Cardiac muscle cell (in vitro differentiated cells and primary cell): ENCODE measurements around the gene VSIR. TPM values are rescaled to one million over a fixed set of nuclear protein-coding genes. Genes with fewer than 3 reads are reported as not detected.

Experiments
- DNase-seq, 2 donors: peaks; one replicate each; pipeline versions ENCODE4 v3.0.0 to v3.0.0-alpha.2; 2010 to 2017; ENCODE audit warnings: low read depth in 1 of 2, low spot score in 1 of 2
- H3K27ac ChIP-seq: fragments of 200-600 bp; sonication (generic); 2 replicates; pipeline ENCODE4 v1.5.1; 2016
- H3K27me3 ChIP-seq: fragments of 200-600 bp; sonication (generic); 2 replicates; pipeline ENCODE4 v1.6.0; 2016; ENCODE audit warnings: control low read depth
- H3K36me3 ChIP-seq: fragments of 200-600 bp; sonication (generic); 2 replicates; pipeline ENCODE4 v1.5.1; 2016; ENCODE audit warnings: control low read depth
- H3K4me1 ChIP-seq: fragments of 200-600 bp; sonication (generic); 2 replicates; pipeline ENCODE4 v1.8.1; 2017; ENCODE audit warnings: low read depth, mild to moderate bottlenecking, mixed run types
- H3K4me3 ChIP-seq: fragments of 200-600 bp; sonication (generic); 2 replicates; pipeline ENCODE4 v1.5.1; 2016; ENCODE audit warnings: mild to moderate bottlenecking
- H3K9me3 ChIP-seq: fragments of 200-600 bp; sonication (generic); 2 replicates; pipeline ENCODE4 v1.5.1; 2017; ENCODE audit warnings: low read depth, mild to moderate bottlenecking, control low read depth
- CTCF ChIP-seq: IDR thresholded peaks from 2 replicates; pipeline ENCODE4 v1.5.1; 2012; ENCODE audit warnings: low read depth, mild to moderate bottlenecking, low read length
- polyA plus RNA-seq: library from polyadenylated mRNA; unstranded; fragments of >200 nt; fragmentation: Nextera tagmentation; extraction: Ambion mirVana; gene quantifications from 2 replicates; pipeline ENCODE4 v1.2.1, GENCODE V29; 2016
- total RNA-seq: library from RNA; depleted of rRNA; stranded (reverse); fragments of >200 nt; gene quantifications from 2 replicates; pipeline ENCODE4 v1.2.3, GENCODE V29; 2016

The VSIR gene
- total and polyA plus RNA-seq, 2 experiments from 2014 or later = 1.7 to 1.8 TPM

GRCh38 chr10:71736570-71736952 lies 36.8 kb downstream of the VSIR start:
- Histone ChIP-seq H3K36me3 (no peaks in the 10 kb centered on the region), H3K4me3 (no peak overlapping the region), H3K27me3 (no peaks in the 10 kb centered on the region), H3K27ac (no peak overlapping the region), H3K4me1 (no peaks in the 10 kb centered on the region), H3K9me3 (no peaks in the 10 kb centered on the region)
- no peak for TF ChIP-seq CTCF
- DNase-seq = no peak

- H3K4me1 ChIP-seq = no peaks in the 10 kb centered on the region
- H3K4me3 ChIP-seq = no peak overlapping the region
- no peaks in the 10 kb centered on the region for H3K36me3 ChIP-seq
- no peaks in the 10 kb centered on the region for H3K27me3 ChIP-seq
- H3K9me3 ChIP-seq = no peaks in the 10 kb centered on the region
- no peak for DNase-seq
- TF ChIP-seq CTCF = no peak
- H3K27ac ChIP-seq = no peak overlapping the region
Observed at GRCh38 chr10:71735709-71736569, 37.4 kb downstream of the VSIR start.

- no peaks in the 10 kb centered on the region for H3K36me3 ChIP-seq
- no peak for TF ChIP-seq CTCF
- DNase-seq = no peak
- no peaks in the 10 kb centered on the region for H3K4me1 ChIP-seq
- H3K27me3 ChIP-seq = no peaks in the 10 kb centered on the region
- no peak overlapping the region for H3K27ac ChIP-seq
- no peaks in the 10 kb centered on the region for H3K9me3 ChIP-seq
- no peak overlapping the region for H3K4me3 ChIP-seq
Observed at GRCh38 chr10:71734797-71735196, 38.5 kb downstream of the VSIR start.

GRCh38 chr10:71731791-71732190 lies 41.5 kb downstream of the VSIR start:
- Histone ChIP-seq H3K4me1 (peaks cover 13% of the 10 kb centered on the region), H3K27me3 (no peaks in the 10 kb centered on the region)
- no peak for DNase-seq

GRCh38 chr10:71729161-71729636 lies 44.1 kb downstream of the VSIR start:
- no peak for DNase-seq
- H3K4me3 ChIP-seq = no peak overlapping the region
- peaks cover 13% of the 10 kb centered on the region for H3K4me1 ChIP-seq
- no peaks in the 10 kb centered on the region for H3K9me3 ChIP-seq
- H3K27ac ChIP-seq = peak overlapping the region; percentile 79
- no peak for TF ChIP-seq CTCF
- no peaks in the 10 kb centered on the region for H3K36me3 ChIP-seq
- H3K27me3 ChIP-seq = no peaks in the 10 kb centered on the region

More at GRCh38 chr10:71731791-71732190, 41.5 kb downstream of the VSIR start:
- H3K36me3 ChIP-seq = no peaks in the 10 kb centered on the region
- no peak overlapping the region for H3K4me3 ChIP-seq
- no peaks in the 10 kb centered on the region for H3K9me3 ChIP-seq
- no peak for TF ChIP-seq CTCF
- no peak overlapping the region for H3K27ac ChIP-seq
